ENCODE results near the gene IL17RE.

DNA sequence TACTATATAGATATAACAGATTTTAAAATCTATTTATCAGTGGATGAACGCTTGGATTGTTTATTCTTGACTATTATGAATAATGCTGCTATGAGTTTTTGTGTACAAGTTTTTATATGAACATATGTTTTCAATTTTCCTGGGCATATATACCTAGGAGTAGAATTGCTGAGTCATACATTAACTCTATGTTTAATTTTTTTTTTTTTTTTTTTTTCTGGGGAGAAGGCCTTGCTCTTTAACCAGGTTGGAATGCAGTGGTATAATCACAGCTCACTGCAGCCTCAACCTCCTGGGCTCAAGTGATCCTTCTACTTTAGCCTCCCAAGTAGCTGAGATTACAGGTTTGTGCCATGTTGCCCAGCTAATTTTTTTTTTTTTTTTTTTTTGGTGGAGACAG lies 31.7 kb upstream of the IL17RE start:
- TF ChIP-seq, protein P1, sequence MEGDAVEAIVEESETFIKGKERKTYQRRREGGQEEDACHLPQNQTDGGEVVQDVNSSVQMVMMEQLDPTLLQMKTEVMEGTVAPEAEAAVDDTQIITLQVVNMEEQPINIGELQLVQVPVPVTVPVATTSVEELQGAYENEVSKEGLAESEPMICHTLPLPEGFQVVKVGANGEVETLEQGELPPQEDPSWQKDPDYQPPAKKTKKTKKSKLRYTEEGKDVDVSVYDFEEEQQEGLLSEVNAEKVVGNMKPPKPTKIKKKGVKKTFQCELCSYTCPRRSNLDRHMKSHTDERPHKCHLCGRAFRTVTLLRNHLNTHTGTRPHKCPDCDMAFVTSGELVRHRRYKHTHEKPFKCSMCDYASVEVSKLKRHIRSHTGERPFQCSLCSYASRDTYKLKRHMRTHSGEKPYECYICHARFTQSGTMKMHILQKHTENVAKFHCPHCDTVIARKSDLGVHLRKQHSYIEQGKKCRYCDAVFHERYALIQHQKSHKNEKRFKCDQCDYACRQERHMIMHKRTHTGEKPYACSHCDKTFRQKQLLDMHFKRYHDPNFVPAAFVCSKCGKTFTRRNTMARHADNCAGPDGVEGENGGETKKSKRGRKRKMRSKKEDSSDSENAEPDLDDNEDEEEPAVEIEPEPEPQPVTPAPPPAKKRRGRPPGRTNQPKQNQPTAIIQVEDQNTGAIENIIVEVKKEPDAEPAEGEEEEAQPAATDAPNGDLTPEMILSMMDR (IDR thresholded peaks at IDR 0.05) = no peak
- TF ChIP-seq POLR2A (IDR thresholded peaks at IDR 0.05) = no peak
